Gastrocnemius medialis (tissue), 4 donors: ENCODE measurements around the gene ASB6.

Source experiments
- CTCF ChIP-seq, 5 experiments: fragments of 450-650 bp in 3 of 5; fragments of 200-600 bp in 2 of 5; sonication (generic) in 2 of 5; IDR thresholded peaks in 4 of 5; conservative IDR thresholded peaks in 1 of 5; 1 replicate in 4 of 5; 2 replicates in 1 of 5; pipeline ENCODE4 v1.5.1; 2016 to 2019; ENCODE audit warnings: antibody characterized with exemption in 5 of 5, mild to moderate bottlenecking in 3 of 5, moderate library complexity in 3 of 5
- POLR2A ChIP-seq, 2 donors: fragments of 450-650 bp; IDR thresholded peaks; one replicate each; pipeline ENCODE4 v1.6.1; 2017; ENCODE audit warnings: antibody characterized with exemption in 2 of 2, mild to moderate bottlenecking in 2 of 2, moderate library complexity in 2 of 2

- TF ChIP-seq CTCF (IDR thresholded peaks at IDR 0.05 in 4 of 5, conservative IDR thresholded peaks at IDR 0.05 in 1 of 5) (no peak), POLR2A (IDR thresholded peaks at IDR 0.05) (no peak)
These were observed 37.7 kb downstream of the ASB6 start for GRCh38 chr9:129604056-129604765.
